AG04450 (cell line): ENCODE data around the gene RNF208. TPM values are rescaled to one million over a fixed set of nuclear protein-coding genes. Genes with fewer than 3 reads are reported as not detected.

Source experiments
- CTCF ChIA-PET: fragments of 300-600, 350-600 bp; formaldehyde crosslinking; extraction: SDS; loops from one replicate; lab custom pipeline; 2022; ENCODE audit warnings: antibody characterized with exemption, inconsistent platforms; lab: Charles Lee
- POLR2A ChIA-PET: fragments of 350-600 bp; formaldehyde crosslinking; extraction: SDS; loops from one replicate; lab custom pipeline; 2021; ENCODE audit warnings: antibody characterized with exemption, inconsistent platforms; lab: Yijun Ruan, JAX
- DNase-seq: peaks from one replicate; pipeline ENCODE4 v3.0.0-alpha.2; 2011; ENCODE audit warnings: low read depth, low spot score
- H3K27ac ChIP-seq: one replicate; pipeline ENCODE4 v1.5.1; 2012; ENCODE audit warnings: low read depth, low read length, control low read depth
- H3K27me3 ChIP-seq: one replicate; pipeline ENCODE4 v1.6.0; 2012; ENCODE audit warnings: low read length; ENCODE audit not compliant: control insufficient read depth, insufficient read depth
- H3K4me3 ChIP-seq: 2 replicates; pipeline ENCODE4 v1.5.1; 2011; ENCODE audit warnings: mild to moderate bottlenecking, low read depth, low read length, control low read depth
- H3K9me3 ChIP-seq: 2 replicates; pipeline ENCODE4 v1.5.1; 2012; ENCODE audit warnings: low read length; ENCODE audit not compliant: control insufficient read depth, insufficient read depth
- polyA plus RNA-seq: library from polyadenylated mRNA; depleted of rRNA; stranded (reverse); fragments of >200 nt; gene quantifications from 2 replicates; pipeline ENCODE4 v1.2.3, GENCODE V29; 2011
- TF ChIP-seq, protein P1 (sequence below): IDR thresholded peaks from 2 replicates; pipeline ENCODE4 v1.5.1; 2011; ENCODE audit warnings: low read depth, low read length, control low read depth, inconsistent platforms

RNF208 gene
- polyA plus RNA-seq, 1 experiment: 0.17 TPM

DNA sequence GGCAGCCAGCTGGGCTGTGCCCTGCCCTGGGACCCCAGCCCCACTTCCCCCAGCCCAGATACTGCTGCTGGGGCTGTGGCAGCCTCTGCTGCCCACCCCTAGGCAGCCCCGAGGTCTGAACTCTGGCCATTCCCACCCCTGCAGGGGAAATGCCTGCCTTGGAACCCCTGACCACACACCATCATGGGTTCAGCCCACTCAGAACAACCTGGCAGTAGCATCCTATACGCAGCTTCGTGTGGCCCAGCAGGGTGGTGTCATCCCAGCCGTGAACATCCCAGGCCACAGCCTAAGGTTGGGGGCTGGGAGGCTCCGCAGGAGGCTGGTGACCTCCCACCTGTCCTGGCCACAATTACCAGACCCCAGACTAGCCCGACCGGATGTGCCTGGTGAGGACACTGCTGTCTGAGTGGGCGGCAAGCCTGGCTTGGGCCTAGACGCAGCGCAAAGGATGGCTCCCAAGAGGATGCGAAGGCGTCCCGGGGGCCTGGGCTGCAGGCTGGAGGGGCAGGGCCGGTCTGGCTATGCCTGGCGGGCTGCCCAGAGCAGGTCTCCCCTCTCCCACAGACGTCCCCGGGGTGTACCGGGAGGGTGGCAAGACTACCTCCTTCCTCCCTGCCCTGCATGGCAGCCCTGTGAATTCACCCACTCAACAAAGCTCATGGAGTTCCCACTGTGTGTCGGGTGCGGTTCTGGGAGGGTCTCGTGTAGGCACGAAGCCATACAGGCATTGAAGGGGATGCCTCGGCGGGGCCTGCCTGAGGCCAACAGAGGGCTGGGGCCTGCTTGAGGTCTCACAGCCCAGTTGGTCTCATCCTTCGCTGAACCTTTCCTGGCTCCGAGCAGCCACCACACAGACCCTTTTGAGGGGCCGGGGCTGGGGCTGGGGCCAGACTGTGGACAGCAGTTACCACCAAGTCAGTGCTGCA is 7.2 kb upstream of the RNF208 start:
- no peak overlapping the region for H3K4me3 ChIP-seq
- no peak for DNase-seq

DNA sequence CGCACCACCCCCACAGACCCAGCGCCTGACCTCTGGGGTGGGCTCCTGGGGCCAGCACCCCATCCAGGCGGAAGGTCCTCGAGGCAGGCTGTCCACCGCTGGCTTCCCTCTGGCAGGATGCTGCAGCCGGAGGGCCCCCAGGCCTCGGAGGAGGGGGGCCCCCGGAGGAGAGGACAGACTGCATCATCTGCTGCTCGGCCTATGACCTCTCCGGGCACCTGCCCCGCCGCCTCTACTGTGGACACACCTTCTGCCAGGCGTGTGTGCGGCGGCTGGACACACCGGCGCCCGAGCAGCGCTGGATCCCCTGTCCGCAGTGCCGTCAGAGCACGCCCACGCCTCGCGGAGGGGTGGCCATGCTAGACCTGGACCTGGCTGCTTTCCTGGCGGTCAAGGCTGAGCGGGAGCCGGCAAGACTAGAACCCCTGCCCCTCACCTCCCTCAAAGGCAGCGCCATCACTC is 6.5 kb upstream of the RNF208 start:
- CTCF ChIA-PET: interaction anchor here (1.2 to 2.4 kb wide), 5 partner anchors 8 to 200 kb away, joined by 3 to 14 read pairs (median 8); no protein-coding TSS in a partner anchor

More for the DNA sequence above, 7.2 kb upstream of the RNF208 start:
- H3K9me3 ChIP-seq: no peaks in the 10 kb centered on the region; the same call in 1 of the 2 replicates
- H3K27ac ChIP-seq: no peak overlapping the region
- TF ChIP-seq, protein P1, sequence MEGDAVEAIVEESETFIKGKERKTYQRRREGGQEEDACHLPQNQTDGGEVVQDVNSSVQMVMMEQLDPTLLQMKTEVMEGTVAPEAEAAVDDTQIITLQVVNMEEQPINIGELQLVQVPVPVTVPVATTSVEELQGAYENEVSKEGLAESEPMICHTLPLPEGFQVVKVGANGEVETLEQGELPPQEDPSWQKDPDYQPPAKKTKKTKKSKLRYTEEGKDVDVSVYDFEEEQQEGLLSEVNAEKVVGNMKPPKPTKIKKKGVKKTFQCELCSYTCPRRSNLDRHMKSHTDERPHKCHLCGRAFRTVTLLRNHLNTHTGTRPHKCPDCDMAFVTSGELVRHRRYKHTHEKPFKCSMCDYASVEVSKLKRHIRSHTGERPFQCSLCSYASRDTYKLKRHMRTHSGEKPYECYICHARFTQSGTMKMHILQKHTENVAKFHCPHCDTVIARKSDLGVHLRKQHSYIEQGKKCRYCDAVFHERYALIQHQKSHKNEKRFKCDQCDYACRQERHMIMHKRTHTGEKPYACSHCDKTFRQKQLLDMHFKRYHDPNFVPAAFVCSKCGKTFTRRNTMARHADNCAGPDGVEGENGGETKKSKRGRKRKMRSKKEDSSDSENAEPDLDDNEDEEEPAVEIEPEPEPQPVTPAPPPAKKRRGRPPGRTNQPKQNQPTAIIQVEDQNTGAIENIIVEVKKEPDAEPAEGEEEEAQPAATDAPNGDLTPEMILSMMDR: no peak
- ChIA-PET POLR2A (interaction anchor here (0.6 to 1.9 kb wide), 2 partner anchors 12 to 24 kb away, joined by 3 to 7 read pairs; partner anchors contain the start of gene TUBB4B), CTCF (interaction anchor here (0.5 to 0.6 kb wide), 2 partner anchors 73 to 182 kb away, joined by 3 read pairs; no protein-coding TSS in a partner anchor)
- no peaks in the 10 kb centered on the region for H3K27me3 ChIP-seq

DNA sequence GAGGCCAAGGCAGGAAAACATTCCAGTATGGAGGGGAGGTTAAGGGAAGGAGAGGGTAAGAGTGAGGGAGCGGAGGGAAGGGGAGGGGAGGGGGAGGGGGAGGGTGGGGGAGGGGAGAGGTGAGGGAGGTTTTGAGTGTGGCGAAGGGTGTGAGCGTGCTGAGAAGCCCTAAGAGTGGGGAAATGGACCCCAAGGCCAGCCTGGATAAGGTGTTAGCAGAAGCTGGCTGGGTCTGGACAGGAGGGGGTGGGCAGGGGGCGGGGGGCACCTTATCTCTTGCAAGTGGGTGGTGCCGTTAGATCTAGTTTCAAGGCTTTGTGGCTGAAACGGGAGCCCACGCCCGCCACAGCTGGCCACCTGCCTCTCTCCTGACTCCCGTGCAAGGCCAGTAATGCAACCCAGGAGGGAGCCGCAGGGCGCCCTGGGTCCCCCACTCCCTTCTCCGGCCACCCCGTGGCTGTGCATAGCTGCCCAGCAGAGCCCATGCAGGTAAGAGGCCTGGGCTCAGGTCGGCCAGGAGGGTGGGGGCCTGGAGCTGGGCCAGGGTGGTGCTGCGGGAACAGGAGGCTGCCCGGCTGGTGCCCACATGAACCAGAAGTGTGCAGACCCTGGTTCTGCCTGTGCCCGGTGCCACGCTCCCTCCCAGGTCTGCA is 5.9 kb upstream of the RNF208 start:
- Histone ChIP-seq H3K9me3 (no peaks in the 10 kb centered on the region; the same call in 1 of the 2 replicates), H3K27me3 (no peaks in the 10 kb centered on the region), H3K27ac (no peak overlapping the region), H3K4me3 (no peak overlapping the region)
- TF ChIP-seq, protein P1: no peak
- CTCF ChIA-PET: interaction anchor here (0.7 to 2.4 kb wide), 9 partner anchors 9 to 199 kb away, joined by 3 to 14 read pairs (median 5); no protein-coding TSS in a partner anchor
- no peak for DNase-seq
- POLR2A ChIA-PET: interaction anchor here (0.8 to 1.8 kb wide), 4 partner anchors 12 to 141 kb away, joined by 3 to 7 read pairs (median 4); partner anchors contain the start of genes MAN1B1 and TUBB4B

More for the DNA sequence above, 6.5 kb upstream of the RNF208 start:
- no peaks in the 10 kb centered on the region for H3K27me3 ChIP-seq
- TF ChIP-seq, protein P1: no peak
- POLR2A ChIA-PET: interaction anchor here (1.8 kb wide), 1 partner anchor 12 kb away, joined by 7 read pairs; the partner anchor contains the start of gene TUBB4B
- no peak overlapping the region for H3K27ac ChIP-seq
- no peaks in the 10 kb centered on the region; the same call in 1 of the 2 replicates for H3K9me3 ChIP-seq
- H3K4me3 ChIP-seq: no peak overlapping the region
- no peak for DNase-seq

DNA sequence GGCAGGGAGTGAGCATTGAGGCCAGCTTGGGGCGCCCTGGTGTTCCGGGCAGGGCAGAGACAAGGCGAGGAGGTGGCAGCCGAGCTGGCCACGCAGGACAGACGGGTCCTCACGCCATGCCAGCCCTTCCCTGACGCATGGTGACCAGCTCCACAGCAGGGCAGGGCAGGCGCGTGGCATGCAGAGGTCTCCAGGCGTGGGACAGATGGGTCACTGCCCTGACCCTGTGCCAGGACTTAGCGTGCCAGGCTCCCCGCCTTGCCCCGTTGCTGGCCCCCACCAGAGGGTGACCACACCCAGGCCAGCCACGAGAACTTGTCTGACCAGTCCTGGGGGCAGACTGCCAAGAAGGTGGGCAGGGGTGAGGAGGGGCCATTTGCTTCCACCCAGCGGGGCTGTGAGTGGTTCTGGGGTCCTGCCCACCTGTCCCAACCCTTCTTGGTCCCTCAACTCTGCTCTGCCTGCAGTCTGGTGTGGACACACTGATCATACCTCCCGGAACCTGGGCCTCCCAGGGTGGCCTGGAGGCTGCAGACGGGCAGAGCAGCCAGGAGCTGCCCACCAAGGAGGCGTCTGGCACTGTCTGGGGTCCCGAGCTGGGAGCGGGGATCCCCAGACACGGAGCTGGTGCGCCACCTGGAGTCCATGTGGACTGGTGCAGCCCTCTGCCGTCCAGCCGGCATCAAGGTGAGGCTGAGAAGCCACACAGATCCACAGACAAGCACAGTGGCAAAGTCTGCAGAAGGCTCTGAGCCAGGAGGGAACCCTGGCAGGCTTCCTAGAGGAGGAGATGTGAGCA is 5.2 kb upstream of the RNF208 start, which contains the start of gene RNF224:
Gene RNF224, plus strand, starts transcription at position 449 of the 799 bp plus-strand sequence. CDS start 834 bp downstream, outside the sequence.
- Histone ChIP-seq H3K27me3 (no peaks in the 10 kb centered on the region), H3K9me3 (no peaks in the 10 kb centered on the region; the same call in 1 of the 2 replicates), H3K4me3 (no peak within 1 kb of the TSS), H3K27ac (no peak within 1 kb of the TSS)
- ChIA-PET CTCF (interaction anchor here (0.6 to 2.4 kb wide), 12 partner anchors 9 to 199 kb away, joined by 3 to 14 read pairs (median 4); no protein-coding TSS in a partner anchor), POLR2A (interaction anchor here (0.8 to 1.8 kb wide), 4 partner anchors 13 to 140 kb away, joined by 3 to 7 read pairs (median 4); partner anchors contain the start of genes MAN1B1 and TUBB4B)
- TF ChIP-seq, protein P1: peak; percentile 85
- DNase-seq: peak; percentile 38
